H1 (cell line): ENCODE data around the gene CASTOR1. TPM values are rescaled to one million over a fixed set of nuclear protein-coding genes. Genes with fewer than 3 reads are reported as not detected.

Experiments
- E2F6 ChIP-seq: IDR thresholded peaks from 2 replicates; pipeline ENCODE4 v1.6.1; 2012; ENCODE audit warnings: inconsistent platforms
- KDM1A ChIP-seq: fragments of 200-600, 300-600 bp; sonication (generic); IDR thresholded peaks from 2 replicates; pipeline ENCODE4 v1.7.1; 2016; ENCODE audit warnings: mild to moderate bottlenecking, low read length, borderline replicate concordance
- MAX ChIP-seq: IDR thresholded peaks from 2 replicates; pipeline ENCODE4 v1.6.1; 2012; ENCODE audit warnings: inconsistent platforms
- RAD21 ChIP-seq, 2 experiments: IDR thresholded peaks in 1 of 2; conservative IDR thresholded peaks in 1 of 2; 2 replicates each; pipeline ENCODE4 v1.6.1; 2011; ENCODE audit warnings: low read depth in 2 of 2, low read length in 2 of 2, improper control_type of control experiment in 1 of 2, inconsistent platforms in 1 of 2, mild to moderate bottlenecking in 1 of 2, moderate library complexity in 1 of 2
- RBBP5 ChIP-seq: IDR thresholded peaks from 2 replicates; pipeline ENCODE4 v1.7.1; 2012; ENCODE audit warnings: low read depth, mild to moderate bottlenecking, inconsistent platforms, low read length, moderate library complexity, borderline replicate concordance
- SIX5 ChIP-seq: IDR thresholded peaks from 2 replicates; pipeline ENCODE4 v1.6.1; 2011; ENCODE audit warnings: mild to moderate bottlenecking, low read depth, low read length
- TEAD4 ChIP-seq: IDR thresholded peaks from 2 replicates; pipeline ENCODE4 v1.6.1; 2012; ENCODE audit warnings: low read depth, low read length, inconsistent platforms, mixed read lengths
- polyA plus RNA-seq, 7 experiments: library from polyadenylated mRNA; depleted of rRNA in 3 of 7; stranded (reverse) in 5 of 7; unstranded in 2 of 7; fragments of >200 nt in 5 of 7; fragments of 200-250 nt in 2 of 7; gene quantifications; 1 replicate in 5 of 7; 2 replicates in 1 of 7; 4 replicates in 1 of 7; pipeline versions ENCODE4 v1.2.1 to v1.2.3, GENCODE V29; 2011 to 2013; ENCODE audit warnings: missing spikeins in 2 of 7, mixed read lengths in 2 of 7
- total RNA-seq: library from RNA; stranded (reverse); fragmentation: NEBNext Ultra II Directional; extraction: Animal tissue kit (Norgen Biotek cat#: 25700); gene quantifications from 2 replicates; pipeline ENCODE4 v1.2.1, GENCODE V29; 2021

The CASTOR1 gene
- total and polyA plus RNA-seq, 2 of the 8 experiments (the other 6 are each of a cell fraction or from before 2014, with no cell fraction given): 10.3 to 36.0 TPM

GRCh38 chr22:30287648-30288418 lies 1.5 kb downstream of the CASTOR1 start (continued):
- TF ChIP-seq E2F6 (no peak), TEAD4 (peak; percentile 73; the same call in 1 of the 2 replicates), SIX5 (no peak), KDM1A (peak; percentile 99), RBBP5 (no peak), MAX (peak; percentile 44; the same call in 1 of the 2 replicates), RAD21 (IDR thresholded peaks at IDR 0.05 in 1 of 2, conservative IDR thresholded peaks at IDR 0.05 in 1 of 2; ENCODE audit: low read depth in 2 of 2, low read length in 2 of 2) (peak; percentile 66 to 69)
